Neural progenitor cell (in vitro differentiated cells): ENCODE measurements around the gene TRIM38. TPM values are rescaled to one million over a fixed set of nuclear protein-coding genes. Genes with fewer than 3 reads are reported as not detected.

Experiments used
- DNase-seq: peaks from one replicate; pipeline ENCODE4 v3.0.0-alpha.2; 2016; ENCODE audit warnings: low spot score
- H2AFZ ChIP-seq: fragments of 200-600 bp; sonication (generic); replicated peaks from 2 replicates; pipeline ENCODE4 v1.6.1; 2016; ENCODE audit warnings: antibody characterized with exemption
- H3F3A ChIP-seq: fragments of 200-600 bp; sonication (generic); 2 replicates; pipeline ENCODE4 v1.6.1; 2016; ENCODE audit warnings: antibody characterized with exemption, low read depth
- H3K27ac ChIP-seq: fragments of 200-600 bp; sonication (generic); 2 replicates; pipeline ENCODE4 v1.5.1; 2016; ENCODE audit warnings: mild to moderate bottlenecking
- H3K27me3 ChIP-seq: fragments of 200-600 bp; sonication (generic); 2 replicates; pipeline ENCODE4 v1.6.1; 2016; ENCODE audit warnings: mild to moderate bottlenecking, moderate library complexity
- H3K36me3 ChIP-seq: fragments of 200-600 bp; sonication (generic); 2 replicates; pipeline ENCODE4 v1.5.1; 2016
- H3K4me1 ChIP-seq: fragments of 200-600 bp; sonication (generic); 2 replicates; pipeline ENCODE4 v1.6.1; 2016; ENCODE audit warnings: mixed run types
- H3K4me2 ChIP-seq: fragments of 200-600 bp; sonication (generic); 2 replicates; pipeline ENCODE4 v1.6.1; 2016
- H3K4me3 ChIP-seq: fragments of 200-600 bp; sonication (generic); 2 replicates; pipeline ENCODE4 v1.5.1; 2016
- H3K79me2 ChIP-seq: fragments of 200-600 bp; sonication (generic); 2 replicates; pipeline ENCODE4 v1.6.1; 2016; ENCODE audit warnings: low read depth
- H3K9ac ChIP-seq: fragments of 200-600 bp; sonication (generic); 2 replicates; pipeline ENCODE4 v1.6.1; 2016
- H3K9me3 ChIP-seq: fragments of 200-600 bp; sonication (generic); 2 replicates; pipeline ENCODE4 v1.5.1; 2016; ENCODE audit warnings: low read depth
- H4K20me1 ChIP-seq: fragments of 200-600 bp; sonication (generic); 2 replicates; pipeline ENCODE4 v1.6.1; 2016; ENCODE audit warnings: low read depth
- H3K27ac Mint-ChIP-seq: 3 replicates; pipeline ENCODE4 v1.8.0; 2021; ENCODE audit warnings: mixed read lengths
- H3K27me3 Mint-ChIP-seq: 2 replicates; pipeline ENCODE4 v1.8.0; 2022; ENCODE audit warnings: low read depth, mild to moderate bottlenecking, inconsistent platforms, moderate library complexity, mixed read lengths; ENCODE audit not compliant: insufficient read depth
- H3K36me3 Mint-ChIP-seq: 3 replicates; pipeline ENCODE4 v1.8.0; 2021; ENCODE audit warnings: mixed read lengths
- H3K4me1 Mint-ChIP-seq: 3 replicates; pipeline ENCODE4 v1.8.0; 2021; ENCODE audit warnings: mixed read lengths
- H3K4me3 Mint-ChIP-seq: 3 replicates; pipeline ENCODE4 v1.8.0; 2021; ENCODE audit warnings: mild to moderate bottlenecking, moderate library complexity, mixed read lengths
- H3K9me3 Mint-ChIP-seq: 3 replicates; pipeline ENCODE4 v1.8.0; 2020; ENCODE audit warnings: mixed read lengths
- CTCF ChIP-seq: fragments of 200-600 bp; sonication (generic); IDR thresholded peaks from 2 replicates; pipeline ENCODE4 v1.5.1; 2017; ENCODE audit warnings: antibody characterized with exemption, mild to moderate bottlenecking
- EZH2 ChIP-seq: fragments of 200-600 bp; sonication (generic); IDR thresholded peaks from 2 replicates; pipeline ENCODE4 v1.6.1; 2017; ENCODE audit warnings: antibody characterized with exemption, mild to moderate bottlenecking, moderate library complexity
- EZH2phosphoT487 ChIP-seq: fragments of 200-600 bp; sonication (generic); IDR thresholded peaks from 2 replicates; pipeline ENCODE4 v1.6.1; 2017; ENCODE audit warnings: antibody characterized with exemption
- total RNA-seq: library from RNA; depleted of rRNA; stranded (reverse); fragments of >200 nt; gene quantifications from 2 replicates; pipeline ENCODE4 v1.2.3, GENCODE V29; 2015; ENCODE audit warnings: low replicate concordance

The TRIM38 gene
- total RNA-seq, 1 donor from 2014 or later: 0.30 TPM

- H3K79me2 ChIP-seq: no peaks in the 10 kb centered on the region
- H3K4me3 Mint-ChIP-seq: no peak overlapping the region
- TF ChIP-seq CTCF: no peak
- no peak for TF ChIP-seq EZH2
- no peak for TF ChIP-seq EZH2phosphoT487
Observed at GRCh38 chr6:25921525-25922203, 40.9 kb upstream of the TRIM38 start.

GRCh38 chr6:25922301-25922700 is 40.3 kb upstream of the TRIM38 start:
- no peaks in the 10 kb centered on the region for H3K27me3 Mint-ChIP-seq

More at GRCh38 chr6:25921525-25922203, 40.9 kb upstream of the TRIM38 start:
- Histone ChIP-seq H4K20me1 (no peaks in the 10 kb centered on the region), H3K9ac (no peak overlapping the region), H3K4me1 (peaks cover 6% of the 10 kb centered on the region), H2AFZ (no peak overlapping the region), H3K4me2 (no peak overlapping the region), H3K4me3 (no peak overlapping the region), H3K27me3 (no peaks in the 10 kb centered on the region), H3K36me3 (no peaks in the 10 kb centered on the region), H3F3A (no peaks in the 10 kb centered on the region), H3K27ac (no peak overlapping the region), H3K9me3 (no peaks in the 10 kb centered on the region)
- DNase-seq: no peak
- H3K9me3 Mint-ChIP-seq: no peaks in the 10 kb centered on the region
- H3K27me3 Mint-ChIP-seq: no peaks in the 10 kb centered on the region
- no peak overlapping the region for H3K27ac Mint-ChIP-seq
- no peaks in the 10 kb centered on the region for H3K36me3 Mint-ChIP-seq
- peaks cover 7% of the 10 kb centered on the region for H3K4me1 Mint-ChIP-seq

GRCh38 chr6:25925876-25926275 is 36.7 kb upstream of the TRIM38 start:
- Histone ChIP-seq H3K27me3 (no peaks in the 10 kb centered on the region), H3K4me3 (no peak overlapping the region), H3F3A (no peaks in the 10 kb centered on the region), H3K9me3 (no peaks in the 10 kb centered on the region), H3K4me1 (no peaks in the 10 kb centered on the region), H3K9ac (no peak overlapping the region), H3K79me2 (no peaks in the 10 kb centered on the region), H4K20me1 (no peaks in the 10 kb centered on the region), H3K36me3 (no peaks in the 10 kb centered on the region), H2AFZ (no peak overlapping the region), H3K27ac (no peak overlapping the region), H3K4me2 (no peak overlapping the region)
- no peak for DNase-seq
- no peak for TF ChIP-seq EZH2
- no peak for TF ChIP-seq CTCF
- no peak for TF ChIP-seq EZH2phosphoT487
- H3K4me3 Mint-ChIP-seq: no peak overlapping the region
- no peaks in the 10 kb centered on the region for H3K36me3 Mint-ChIP-seq
- H3K27ac Mint-ChIP-seq: no peak overlapping the region
- H3K27me3 Mint-ChIP-seq: no peaks in the 10 kb centered on the region
- no peaks in the 10 kb centered on the region for H3K4me1 Mint-ChIP-seq
- H3K9me3 Mint-ChIP-seq: no peaks in the 10 kb centered on the region

More at GRCh38 chr6:25922301-25922700, 40.3 kb upstream of the TRIM38 start:
- Mint-ChIP-seq H3K36me3 (no peaks in the 10 kb centered on the region), H3K4me1 (peaks cover 7% of the 10 kb centered on the region), H3K9me3 (no peaks in the 10 kb centered on the region), H3K4me3 (no peak overlapping the region), H3K27ac (no peak overlapping the region)
- Histone ChIP-seq H4K20me1 (no peaks in the 10 kb centered on the region), H3K9ac (no peak overlapping the region), H3K27me3 (no peaks in the 10 kb centered on the region), H2AFZ (no peak overlapping the region), H3K4me1 (peaks cover 6% of the 10 kb centered on the region), H3K4me2 (no peak overlapping the region), H3K79me2 (no peaks in the 10 kb centered on the region), H3K36me3 (no peaks in the 10 kb centered on the region), H3K9me3 (no peaks in the 10 kb centered on the region), H3K4me3 (no peak overlapping the region), H3F3A (no peaks in the 10 kb centered on the region), H3K27ac (no peak overlapping the region)
- no peak for DNase-seq
- TF ChIP-seq EZH2phosphoT487 (no peak), CTCF (no peak), EZH2 (no peak)
